ENCODE data around the gene UBE2H.

UBE2H gene

GRCh38 chr7:129884495-129884894 is 68.3 kb downstream of the UBE2H start:
- TF ChIP-seq POLR2AphosphoS5 (IDR thresholded peaks at IDR 0.05; ENCODE audit: borderline replicate concordance, low read depth, low read length) (no peak), FOXP2 (optimal IDR thresholded peaks at IDR 0.05; ENCODE audit: control extremely low read depth, extremely low read length, insufficient read depth) (no peak), EZH2 (IDR thresholded peaks at IDR 0.05) (no peak)
- Histone ChIP-seq H3K9ac (ENCODE audit: insufficient read length) (no peak overlapping the region), H3K9me3 (ENCODE audit: low read depth, low read length) (no peaks in the 10 kb centered on the region), H3K4me3 (no peak overlapping the region), H3K27ac (no peak overlapping the region), H3K36me3 (ENCODE audit: insufficient read depth, low read length) (no peaks in the 10 kb centered on the region)
- DNase-seq (ENCODE audit: low read depth, low spot score): no peak

GRCh38 chr7:129883151-129883550 is 69.6 kb downstream of the UBE2H start:
- no peak overlapping the region for H3K27ac ChIP-seq
- H3K9ac ChIP-seq (ENCODE audit: insufficient read length): no peak overlapping the region
- peaks cover 8% of the 10 kb centered on the region for H3K36me3 ChIP-seq (ENCODE audit: insufficient read depth, low read length)
- no peak for DNase-seq (ENCODE audit: low read depth, low spot score)
- no peak overlapping the region for H3K4me3 ChIP-seq
- no peaks in the 10 kb centered on the region for H3K9me3 ChIP-seq (ENCODE audit: low read depth, low read length)
- TF ChIP-seq FOXP2 (optimal IDR thresholded peaks at IDR 0.05; ENCODE audit: control extremely low read depth, extremely low read length, insufficient read depth): no peak
- no peak for TF ChIP-seq EZH2 (IDR thresholded peaks at IDR 0.05)
- TF ChIP-seq POLR2AphosphoS5 (IDR thresholded peaks at IDR 0.05; ENCODE audit: borderline replicate concordance, low read depth, low read length): no peak

GRCh38 chr7:129882531-129882930 is 70.2 kb downstream of the UBE2H start:
- H3K27ac ChIP-seq: no peak overlapping the region
- peaks cover 11% of the 10 kb centered on the region for H3K36me3 ChIP-seq (ENCODE audit: insufficient read depth, low read length)
- H3K9me3 ChIP-seq (ENCODE audit: low read depth, low read length): no peaks in the 10 kb centered on the region
- no peak for TF ChIP-seq EZH2 (IDR thresholded peaks at IDR 0.05)
- no peak for TF ChIP-seq POLR2AphosphoS5 (IDR thresholded peaks at IDR 0.05; ENCODE audit: borderline replicate concordance, low read depth, low read length)
- TF ChIP-seq FOXP2 (optimal IDR thresholded peaks at IDR 0.05; ENCODE audit: control extremely low read depth, extremely low read length, insufficient read depth): no peak
- no peak overlapping the region for H3K9ac ChIP-seq (ENCODE audit: insufficient read length)
- no peak overlapping the region for H3K4me3 ChIP-seq
- DNase-seq (ENCODE audit: low read depth, low spot score): no peak

GRCh38 chr7:129877146-129877792 is 75.5 kb downstream of the UBE2H start:
- Histone ChIP-seq H3K4me3 (no peak overlapping the region), H3K36me3 (ENCODE audit: insufficient read depth, low read length) (peaks cover 11% of the 10 kb centered on the region), H3K27ac (0 out of 2 replicates have a peak overlapping the region, but pooled peaks have one; percentile 52), H3K9ac (ENCODE audit: insufficient read length) (no peak overlapping the region), H3K9me3 (ENCODE audit: low read depth, low read length) (no peaks in the 10 kb centered on the region)
- no peak for DNase-seq (ENCODE audit: low read depth, low spot score)
- TF ChIP-seq EZH2 (IDR thresholded peaks at IDR 0.05): no peak
- TF ChIP-seq FOXP2 (optimal IDR thresholded peaks at IDR 0.05; ENCODE audit: control extremely low read depth, extremely low read length, insufficient read depth): no peak
- TF ChIP-seq POLR2AphosphoS5 (IDR thresholded peaks at IDR 0.05; ENCODE audit: borderline replicate concordance, low read depth, low read length): no peak

GRCh38 chr7:129875745-129876411 is 76.9 kb downstream of the UBE2H start:
- H3K4me3 ChIP-seq: no peak overlapping the region
- peaks cover 11% of the 10 kb centered on the region for H3K36me3 ChIP-seq (ENCODE audit: insufficient read depth, low read length)
- DNase-seq (ENCODE audit: low read depth, low spot score): no peak
- no peak for TF ChIP-seq POLR2AphosphoS5 (IDR thresholded peaks at IDR 0.05; ENCODE audit: borderline replicate concordance, low read depth, low read length)
- H3K27ac ChIP-seq: no peak overlapping the region
- H3K9ac ChIP-seq (ENCODE audit: insufficient read length): no peak overlapping the region
- no peaks in the 10 kb centered on the region for H3K9me3 ChIP-seq (ENCODE audit: low read depth, low read length)

- H3K27ac ChIP-seq: no peak overlapping the region
- H3K36me3 ChIP-seq (ENCODE audit: insufficient read depth, low read length): peaks cover 11% of the 10 kb centered on the region
- no peak overlapping the region for H3K9ac ChIP-seq (ENCODE audit: insufficient read length)
- no peak overlapping the region for H3K4me3 ChIP-seq
- no peaks in the 10 kb centered on the region for H3K9me3 ChIP-seq (ENCODE audit: low read depth, low read length)
- TF ChIP-seq FOXP2 (optimal IDR thresholded peaks at IDR 0.05; ENCODE audit: control extremely low read depth, extremely low read length, insufficient read depth) (no peak), POLR2AphosphoS5 (IDR thresholded peaks at IDR 0.05; ENCODE audit: borderline replicate concordance, low read depth, low read length) (no peak), EZH2 (IDR thresholded peaks at IDR 0.05) (no peak)
- no peak for DNase-seq (ENCODE audit: low read depth, low spot score)
Observed at GRCh38 chr7:129875160-129875559, 77.6 kb downstream of the UBE2H start.

- no peak overlapping the region for H3K27ac ChIP-seq
- H3K9ac ChIP-seq (ENCODE audit: insufficient read length): no peak overlapping the region
- no peak overlapping the region for H3K4me3 ChIP-seq
- no peaks in the 10 kb centered on the region for H3K9me3 ChIP-seq (ENCODE audit: low read depth, low read length)
- peaks cover 11% of the 10 kb centered on the region for H3K36me3 ChIP-seq (ENCODE audit: insufficient read depth, low read length)
- TF ChIP-seq FOXP2 (optimal IDR thresholded peaks at IDR 0.05; ENCODE audit: control extremely low read depth, extremely low read length, insufficient read depth): no peak
- TF ChIP-seq EZH2 (IDR thresholded peaks at IDR 0.05): no peak
- no peak for TF ChIP-seq POLR2AphosphoS5 (IDR thresholded peaks at IDR 0.05; ENCODE audit: borderline replicate concordance, low read depth, low read length)
- no peak for DNase-seq (ENCODE audit: low read depth, low spot score)
Observed at GRCh38 chr7:129874722-129875121, 78.0 kb downstream of the UBE2H start.

- no peaks in the 10 kb centered on the region for H3K36me3 ChIP-seq (ENCODE audit: insufficient read depth, low read length)
- H3K4me3 ChIP-seq: no peak overlapping the region
- no peak for DNase-seq (ENCODE audit: low read depth, low spot score)
- H3K9ac ChIP-seq (ENCODE audit: insufficient read length): no peak overlapping the region
- no peak overlapping the region for H3K27ac ChIP-seq
- TF ChIP-seq EZH2 (IDR thresholded peaks at IDR 0.05) (no peak), POLR2AphosphoS5 (IDR thresholded peaks at IDR 0.05; ENCODE audit: borderline replicate concordance, low read depth, low read length) (no peak), FOXP2 (optimal IDR thresholded peaks at IDR 0.05; ENCODE audit: control extremely low read depth, extremely low read length, insufficient read depth) (no peak)
- H3K9me3 ChIP-seq (ENCODE audit: low read depth, low read length): no peaks in the 10 kb centered on the region
Observed at GRCh38 chr7:129872054-129872453, 80.7 kb downstream of the UBE2H start.
